ENCODE measurements around the gene CIZ1.
A peak's percentile ranks its signal among the peaks of the same experiment; 100 is the strongest.

Gene CIZ1

GRCh38 chr9:128214571-128215490 lies 23.5 kb upstream of the CIZ1 start:
- no peak for DNase-seq

- DNase-seq: no peak
These were observed 22.6 kb upstream of the CIZ1 start for GRCh38 chr9:128213746-128214497.

GRCh38 chr9:128211981-128212281 lies 20.6 kb upstream of the CIZ1 start:
- DNase-seq: no peak

GRCh38 chr9:128211186-128211980 lies 20.0 kb upstream of the CIZ1 start:
- no peak for DNase-seq

- no peak for DNase-seq
These were observed 17.7 kb upstream of the CIZ1 start for GRCh38 chr9:128208946-128209669.

GRCh38 chr9:128208386-128208785 lies 17.0 kb upstream of the CIZ1 start:
- no peak for DNase-seq

GRCh38 chr9:128206916-128207910 lies 15.8 kb upstream of the CIZ1 start:
- DNase-seq: no peak

GRCh38 chr9:128206484-128206883 lies 15.1 kb upstream of the CIZ1 start:
- no peak for DNase-seq

- DNase-seq: no peak
These were observed 14.0 kb upstream of the CIZ1 start for GRCh38 chr9:128205296-128205944.

GRCh38 chr9:128204858-128205257 lies 13.5 kb upstream of the CIZ1 start:
- DNase-seq: no peak

- peak; percentile 36 for DNase-seq
These were observed 12.6 kb upstream of the CIZ1 start for GRCh38 chr9:128203707-128204551.

GRCh38 chr9:128203024-128203706 lies 11.8 kb upstream of the CIZ1 start, which contains the start of gene DNM1:
DNM1 (plus strand) TSS chr9:128203379; CDS start chr9:128203471, 92 bp downstream.
- peak; percentile 31 for DNase-seq

- no peak for DNase-seq
These were observed 11.3 kb upstream of the CIZ1 start for GRCh38 chr9:128202648-128203023.

- no peak for DNase-seq
These were observed 10.3 kb upstream of the CIZ1 start for GRCh38 chr9:128201441-128202369.

GRCh38 chr9:128193469-128194096 lies 2.2 kb upstream of the CIZ1 start:
- no peak for DNase-seq

GRCh38 chr9:128192601-128193371 lies 1.4 kb upstream of the CIZ1 start:
- DNase-seq: peak; percentile 90
